H4 (cell line): ENCODE measurements around the gene TRIM31. TPM values are rescaled to one million over a fixed set of nuclear protein-coding genes. Genes with fewer than 3 reads are reported as not detected.

Experiments used
- DNase-seq: peaks from one replicate; pipeline ENCODE4 v3.0.0-alpha.2; 2015; ENCODE audit warnings: low spot score
- total RNA-seq: library from RNA; depleted of rRNA; stranded (reverse); fragments of >200 nt; shearing (Covaris generic); gene quantifications from 2 replicates; pipeline ENCODE4 v1.2.3, GENCODE V29; 2014

Gene TRIM31
- total RNA-seq, 1 experiment from 2014 or later = 0.12 TPM

DNA sequence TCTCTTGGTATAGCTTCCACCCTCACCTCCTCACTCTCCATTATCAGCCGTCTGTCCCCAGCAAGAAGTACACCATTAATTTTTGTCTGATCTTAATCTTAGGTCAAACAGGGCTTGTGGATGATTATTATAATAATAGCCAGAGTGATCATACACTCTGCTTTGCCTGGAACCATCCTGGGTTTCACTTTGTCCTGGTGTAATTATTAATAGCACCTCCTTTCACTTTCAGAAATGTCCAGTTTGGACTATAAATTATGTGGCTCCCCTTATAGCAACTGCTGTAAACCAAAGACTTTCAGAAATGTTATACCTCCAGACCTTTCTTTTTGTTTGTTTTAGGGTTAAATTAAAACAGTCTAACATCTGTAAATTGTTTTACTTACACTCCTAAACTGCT, 951 bp upstream of the TRIM31 start:
- no peak for DNase-seq

DNA sequence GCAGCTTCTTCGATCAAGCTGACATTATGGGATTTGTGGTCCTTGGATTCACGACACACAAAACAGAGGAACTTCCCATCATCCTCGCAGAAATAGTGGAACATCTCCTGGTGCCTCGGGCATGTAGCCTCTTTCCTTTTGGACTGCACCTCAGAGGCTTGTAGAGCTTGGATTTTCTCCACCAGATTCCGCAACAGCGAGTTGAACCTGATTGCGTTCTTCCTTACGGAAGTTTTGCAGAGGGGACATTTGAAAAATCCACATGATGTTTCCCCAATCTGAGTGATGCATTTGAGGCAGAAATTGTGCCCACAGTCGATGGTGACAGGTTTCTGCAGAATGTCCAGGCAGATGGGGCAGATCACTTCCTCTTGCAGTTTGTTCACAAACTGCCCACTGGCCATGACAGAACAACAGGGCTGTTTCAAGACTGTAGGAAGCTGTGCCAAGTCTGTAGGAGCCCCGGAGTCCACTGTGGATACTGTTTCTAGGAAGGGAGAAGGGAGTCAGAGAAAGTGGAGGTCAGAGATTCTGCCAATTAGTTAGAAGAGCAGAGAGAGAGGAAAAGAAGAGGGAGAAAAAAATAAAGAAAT, 392 bp downstream of the TRIM31 start:
- DNase-seq = no peak

DNA sequence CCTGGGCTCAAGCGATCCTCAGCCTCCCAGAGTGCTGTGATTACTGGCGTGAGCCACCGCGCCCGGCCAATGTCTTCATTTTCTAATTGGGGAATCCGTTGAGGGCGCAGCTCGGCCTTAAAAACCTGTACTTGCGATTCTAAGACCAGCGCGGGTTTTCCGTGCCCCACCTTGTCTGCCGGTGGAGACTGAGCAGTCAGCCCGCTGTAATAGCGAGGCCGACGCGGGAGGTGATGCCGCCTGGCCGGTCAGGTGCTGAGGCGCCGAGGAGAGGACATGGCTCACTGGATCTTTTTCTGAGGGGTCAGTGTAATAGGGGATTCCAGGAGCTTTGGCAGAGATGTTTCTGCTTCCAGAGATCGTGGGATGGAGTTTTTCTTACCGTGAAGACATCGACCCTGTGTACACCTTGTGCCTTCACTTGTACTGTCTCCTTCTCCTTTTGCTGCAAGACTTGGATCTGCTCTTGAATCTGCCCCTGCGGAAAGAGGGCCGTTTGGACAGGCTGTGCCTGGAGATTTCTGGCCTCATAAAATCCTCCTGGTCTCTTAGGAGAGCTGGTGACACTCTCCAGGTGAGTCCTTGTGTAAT, 1.5 kb downstream of the TRIM31 start:
- no peak for DNase-seq

DNA sequence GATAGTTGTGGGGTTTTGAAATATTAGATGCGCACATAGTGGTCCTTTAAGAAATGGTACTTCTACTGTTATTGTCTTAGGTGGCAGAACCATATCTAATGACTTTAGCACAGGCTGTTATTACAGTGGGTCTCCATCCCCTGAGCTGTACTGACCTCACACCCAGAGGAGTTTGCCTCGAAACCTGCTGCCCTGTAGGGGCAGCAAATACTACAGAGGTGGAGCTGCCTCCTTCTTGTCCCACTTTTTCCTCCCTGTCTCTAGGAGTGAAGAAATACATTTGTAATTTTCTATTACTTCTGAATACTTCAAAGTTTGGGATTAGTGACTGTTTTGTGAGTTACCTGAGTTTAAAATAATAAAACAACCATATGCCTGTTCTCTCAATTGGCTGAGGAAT, 8.2 kb downstream of the TRIM31 start:
- DNase-seq = no peak

DNA sequence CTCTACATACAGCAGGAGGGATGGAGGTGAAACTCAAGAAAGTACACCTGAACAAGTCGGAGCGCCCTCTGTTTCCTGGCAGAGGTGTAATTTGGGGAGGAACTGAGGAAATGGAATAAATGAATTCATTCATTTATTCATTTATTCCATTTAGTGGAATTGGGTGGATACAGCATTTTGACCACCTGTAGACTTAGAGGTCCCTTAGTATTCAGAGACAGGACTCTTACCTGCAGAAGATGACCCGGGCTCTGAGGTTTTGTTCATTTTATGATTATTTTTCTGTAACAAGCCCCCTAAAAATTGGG, 9.1 kb downstream of the TRIM31 start:
- DNase-seq = no peak

DNA sequence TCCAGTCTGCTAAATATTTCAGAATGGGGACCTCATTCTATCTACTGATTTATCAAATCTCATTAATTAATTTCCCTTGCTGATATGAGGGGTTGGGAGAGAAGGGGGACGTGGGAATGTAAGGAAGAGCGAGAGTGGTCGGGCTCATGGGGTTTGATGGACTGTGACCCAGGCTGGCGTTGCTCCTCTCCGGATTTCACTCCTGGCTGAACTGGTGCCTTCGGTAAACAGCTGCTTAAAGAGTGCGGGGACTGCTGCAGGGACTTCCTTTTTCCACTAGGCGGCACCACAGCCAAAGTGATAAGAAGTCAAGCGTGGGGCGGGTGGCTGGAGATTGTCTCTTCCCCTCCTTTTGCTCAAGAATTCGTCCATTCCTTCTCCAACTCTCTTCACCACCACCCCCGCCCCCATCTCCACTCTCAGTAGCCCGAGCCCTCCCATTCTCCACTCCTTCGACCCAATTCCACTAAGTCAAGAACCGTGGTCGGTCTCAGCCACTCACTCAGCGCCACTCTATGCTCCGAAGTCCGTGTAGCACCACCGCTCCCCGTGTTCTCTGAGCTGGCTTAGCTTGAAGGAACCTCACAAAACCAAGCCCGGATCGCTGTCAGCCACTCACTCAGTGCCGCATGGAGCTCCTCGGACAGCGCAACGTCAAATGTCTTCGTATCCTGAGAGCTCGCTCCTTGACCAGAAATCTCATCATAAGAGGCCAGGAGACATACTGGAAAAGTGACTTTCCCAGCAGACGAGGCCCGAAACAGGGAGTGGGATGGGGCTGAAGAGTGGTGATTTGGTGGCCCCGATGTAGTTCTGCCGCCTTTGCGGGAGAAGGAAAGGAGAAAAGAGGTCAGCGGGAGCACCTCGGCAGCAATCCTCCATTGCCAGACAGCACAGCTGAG, 9.7 kb downstream of the TRIM31 start:
- DNase-seq = peak; percentile 78

DNA sequence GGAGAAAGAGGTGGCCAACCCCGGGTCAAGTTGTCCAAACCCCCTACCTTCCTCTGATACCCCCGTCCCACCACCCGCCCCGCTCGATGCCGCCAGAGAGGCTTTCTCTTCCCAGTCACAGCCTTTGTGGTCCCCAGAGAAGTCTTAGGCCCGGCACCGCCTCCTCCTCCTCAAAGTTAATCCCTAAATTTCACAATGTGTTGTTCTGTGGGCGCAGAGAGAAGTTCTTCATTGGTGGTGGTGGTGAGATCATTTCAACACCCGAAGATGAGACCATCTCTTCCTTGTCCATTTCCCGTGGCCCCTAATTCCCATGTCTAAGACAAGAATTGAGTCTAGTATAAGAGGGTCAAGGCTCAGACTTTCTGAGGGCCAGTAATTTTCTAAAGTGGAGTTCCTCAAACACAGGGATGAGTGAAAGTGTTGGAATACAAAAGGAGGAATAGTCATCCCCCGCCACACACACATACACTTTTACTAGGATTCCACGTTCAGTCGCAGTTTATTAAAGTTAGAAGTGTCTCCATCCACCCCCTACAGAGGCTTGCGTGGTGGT, 10.4 kb downstream of the TRIM31 start:
- peak; percentile 27 for DNase-seq

DNA sequence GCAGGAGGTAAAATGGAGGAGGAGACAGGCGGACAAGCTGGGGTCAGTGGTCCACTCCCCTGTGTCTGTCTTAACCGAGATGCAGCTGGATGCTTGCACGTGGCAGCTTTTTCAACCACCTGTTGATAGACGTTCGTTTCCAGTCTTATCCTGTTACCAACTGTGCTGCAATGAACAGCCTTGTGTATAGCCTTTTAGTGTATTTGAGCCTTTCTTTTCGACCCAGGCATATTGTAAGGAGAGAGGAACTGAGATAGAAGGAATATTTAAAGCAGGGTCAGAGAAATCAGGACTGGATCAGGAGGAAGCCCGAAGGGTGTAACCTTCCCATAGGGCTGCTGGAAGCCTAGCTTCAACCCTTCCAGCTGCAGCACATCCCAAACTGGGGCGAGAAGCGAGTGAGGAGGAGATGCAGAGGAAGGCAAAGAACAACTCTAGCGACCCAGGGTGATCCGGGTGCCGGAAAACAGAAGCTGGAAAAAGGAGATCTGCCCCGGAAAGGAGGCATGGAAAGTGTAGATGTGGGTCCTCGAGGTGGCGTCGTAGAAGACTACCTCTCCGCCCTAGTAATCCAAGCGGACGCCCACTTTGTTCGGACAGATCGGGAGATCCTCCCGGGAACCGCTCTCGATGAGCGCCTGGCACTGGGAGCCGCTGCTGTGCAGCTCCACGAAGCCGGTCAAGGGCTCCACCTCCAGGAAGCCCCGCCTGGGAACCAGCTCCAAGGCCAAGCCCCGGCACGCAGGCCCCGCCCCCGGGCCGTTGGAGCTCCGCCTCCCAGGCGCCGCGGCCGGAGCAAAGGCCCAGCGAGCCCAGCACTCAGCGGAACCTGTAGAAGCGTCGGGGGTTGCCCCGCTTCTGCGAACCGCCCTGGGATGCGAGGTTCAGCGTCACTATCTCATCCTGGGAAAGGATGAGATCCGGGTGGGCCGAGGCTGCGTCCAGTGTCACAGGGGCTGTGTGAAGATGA, 11.2 kb downstream of the TRIM31 start:
- peak; percentile 78 for DNase-seq

DNA sequence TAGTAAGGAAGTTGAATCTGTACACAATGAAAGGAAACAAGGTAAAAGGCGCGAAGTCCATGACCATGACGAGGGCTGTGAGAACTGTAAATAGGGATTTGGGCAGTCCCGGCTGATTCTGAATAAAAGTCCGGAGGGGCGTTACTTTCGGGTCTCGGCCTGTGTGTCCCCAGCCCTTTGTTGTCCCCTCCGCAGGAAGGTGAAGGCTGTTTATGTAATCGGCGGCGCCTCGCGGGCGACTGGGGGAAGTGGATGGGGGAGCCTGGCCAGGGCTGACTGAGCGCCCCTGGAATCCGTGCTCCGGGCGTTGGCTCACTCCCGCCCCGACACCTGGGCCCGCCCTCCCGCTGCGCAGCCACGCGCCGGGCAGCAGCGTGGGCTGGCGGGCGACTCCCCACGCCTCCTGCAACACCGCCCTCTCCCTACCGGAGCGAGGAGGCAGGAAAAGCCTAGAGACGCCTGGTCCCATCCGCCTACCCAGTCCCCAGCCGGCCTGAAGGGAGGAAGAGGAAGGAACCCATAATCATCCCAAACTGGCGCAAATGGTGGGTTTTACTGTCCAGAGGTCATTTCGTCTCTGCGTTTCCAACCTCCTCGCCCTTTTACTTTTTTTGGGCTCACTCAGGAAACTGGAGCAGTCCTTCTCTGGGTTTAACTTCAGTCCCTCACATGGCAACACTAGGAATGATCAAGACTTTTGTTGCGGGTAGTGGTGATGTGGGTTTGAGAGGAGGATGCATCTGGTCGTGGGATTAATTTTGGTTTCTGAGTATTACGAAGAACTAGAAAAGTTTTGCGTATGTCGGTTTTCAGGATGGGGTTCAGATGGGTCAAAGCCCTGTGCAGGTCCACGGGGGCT, 12.1 kb downstream of the TRIM31 start:
- no peak for DNase-seq

DNA sequence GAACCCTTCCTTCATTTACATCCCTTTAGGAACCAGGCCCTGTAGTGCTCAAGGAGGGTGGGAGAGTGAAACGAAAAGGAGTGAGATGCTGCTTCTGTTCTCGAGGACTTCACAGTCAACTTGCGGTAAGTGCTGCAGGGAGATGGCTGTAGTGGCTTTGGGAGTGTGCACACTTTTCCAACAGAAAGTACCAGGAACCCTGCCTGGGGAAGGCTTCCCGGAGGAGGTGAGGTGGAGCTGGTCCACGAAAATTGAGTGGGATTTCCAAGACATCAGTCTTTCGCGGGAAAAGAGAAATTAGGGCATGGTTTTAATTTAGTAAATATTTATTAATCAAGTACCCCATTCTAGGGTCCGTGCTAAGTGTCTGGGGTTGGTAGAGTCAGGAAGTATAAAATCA, 12.7 kb downstream of the TRIM31 start:
- DNase-seq = no peak

DNA sequence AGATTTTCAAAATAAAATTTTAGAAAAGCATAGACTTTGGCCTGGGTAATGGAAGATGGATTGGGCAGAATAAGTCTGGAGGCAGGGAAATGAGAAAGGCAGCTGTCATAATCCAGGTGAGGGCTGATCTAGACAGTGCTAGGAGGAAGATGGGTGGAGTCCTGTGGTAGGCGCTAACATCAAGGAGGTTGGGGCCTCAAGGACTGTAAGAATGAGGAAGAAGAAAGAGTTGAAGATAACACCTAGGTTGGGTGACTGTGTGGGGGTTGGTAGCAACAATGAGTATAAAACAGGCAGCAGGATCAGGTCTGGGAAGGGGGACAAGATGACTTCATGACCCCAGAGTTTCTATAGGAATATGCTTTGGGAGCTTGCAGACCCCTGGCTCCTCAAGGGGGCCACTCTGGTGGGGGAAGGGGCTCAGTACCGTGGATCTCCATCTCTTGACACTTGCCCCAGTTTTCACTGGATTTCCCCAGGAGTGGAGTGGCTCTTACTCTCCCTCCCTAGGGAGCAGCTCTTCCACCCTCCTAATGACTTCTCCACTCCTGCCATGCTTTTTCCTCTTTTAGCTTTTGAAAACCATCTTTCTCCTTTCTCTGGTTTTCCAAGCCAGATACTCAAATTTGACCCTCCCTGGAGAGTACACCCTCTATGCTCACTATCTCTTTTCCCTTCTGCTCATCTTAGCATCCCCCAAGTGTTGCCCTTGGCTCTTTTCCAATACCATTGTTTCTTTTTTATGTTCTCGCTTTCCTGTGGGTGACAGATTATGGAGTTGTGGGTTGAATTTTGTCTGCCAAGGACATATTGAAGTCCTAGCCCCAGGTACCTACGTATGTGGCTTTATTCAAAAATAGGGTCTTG, 14.8 kb downstream of the TRIM31 start:
- no peak for DNase-seq

DNA sequence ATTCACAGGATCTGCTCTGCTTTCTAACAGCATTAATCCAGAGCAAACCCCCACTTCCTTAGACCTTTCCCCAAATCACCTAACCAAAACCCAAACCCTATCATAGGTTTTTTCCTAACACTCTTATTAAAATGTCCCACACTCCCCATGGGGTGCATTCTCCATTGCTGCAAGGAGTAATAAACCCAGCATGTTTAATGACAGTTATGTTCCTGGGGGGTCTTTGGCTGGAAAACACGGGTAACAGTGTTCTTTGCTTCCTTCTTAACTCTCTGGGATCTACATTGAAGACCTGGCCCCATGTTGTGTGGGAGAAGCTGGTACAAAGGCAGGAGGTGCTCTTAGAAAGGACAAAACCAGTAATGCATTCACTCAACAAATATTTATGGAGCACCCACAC, 16.1 kb downstream of the TRIM31 start:
- DNase-seq = no peak

DNA sequence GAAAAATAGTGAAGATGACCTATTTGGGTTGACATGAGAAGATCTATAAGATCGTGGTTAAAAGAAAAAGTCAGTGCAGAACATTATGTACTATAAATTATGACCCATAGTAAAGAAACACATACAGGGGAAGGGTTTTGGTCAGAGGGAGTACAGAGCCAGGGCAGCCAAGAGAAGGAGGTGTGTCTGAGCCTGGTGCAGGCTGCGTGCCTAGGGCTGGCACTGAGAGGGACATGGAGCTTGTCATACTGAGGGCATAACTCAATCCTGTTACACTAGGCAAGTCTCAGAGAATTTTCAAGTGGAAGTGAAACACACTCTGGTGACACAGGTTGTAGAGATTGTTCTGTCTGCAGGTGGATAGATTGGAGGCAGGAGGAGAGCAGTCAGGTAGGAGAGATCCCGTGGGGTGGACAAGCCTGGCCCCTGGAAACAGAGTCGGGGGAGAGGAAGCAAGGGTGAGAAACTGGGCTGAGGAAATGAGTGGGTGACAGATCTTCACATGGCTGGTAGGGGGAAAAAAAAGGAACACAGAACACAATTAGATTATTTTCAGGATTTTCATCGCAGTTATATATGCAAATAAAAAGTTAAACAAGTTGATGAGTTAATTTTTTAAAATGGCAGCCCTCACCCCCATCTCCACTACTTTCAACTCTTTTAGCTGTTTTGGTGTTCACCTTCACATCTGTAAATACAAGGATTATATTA, 18.8 kb downstream of the TRIM31 start:
- DNase-seq = no peak

DNA sequence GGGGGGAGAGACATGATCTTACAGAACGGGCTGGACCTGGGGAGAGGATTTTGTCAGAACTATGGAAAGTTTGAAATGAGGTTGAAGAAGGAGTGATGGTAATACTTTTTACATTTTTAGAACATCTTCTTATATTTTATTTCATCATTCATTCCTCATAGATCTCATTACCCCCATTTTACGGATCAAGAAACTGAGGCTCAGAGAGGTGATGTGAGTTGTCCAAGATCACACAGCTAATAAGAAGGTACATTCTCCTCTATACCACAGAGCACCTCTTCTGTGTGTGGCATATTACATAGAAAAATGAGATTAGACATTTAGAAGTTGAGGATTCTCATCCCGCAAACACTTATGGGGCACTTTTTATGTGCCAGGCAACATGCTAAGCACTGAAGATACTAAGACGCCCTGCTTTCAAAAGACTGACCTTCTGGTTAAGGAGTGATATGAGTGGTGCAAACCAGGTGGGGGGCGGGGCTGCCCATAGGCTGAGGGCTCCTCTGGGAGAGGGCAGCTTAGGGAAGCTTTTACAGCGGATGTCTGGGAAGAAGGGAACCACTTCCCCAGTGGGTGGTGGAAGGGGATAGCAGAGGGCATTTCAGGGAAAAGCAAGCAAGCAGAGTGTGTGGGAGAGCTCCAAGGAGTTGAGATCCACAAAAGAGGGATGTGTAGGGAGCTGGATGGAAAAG, 19.9 kb downstream of the TRIM31 start:
- DNase-seq = no peak

DNA sequence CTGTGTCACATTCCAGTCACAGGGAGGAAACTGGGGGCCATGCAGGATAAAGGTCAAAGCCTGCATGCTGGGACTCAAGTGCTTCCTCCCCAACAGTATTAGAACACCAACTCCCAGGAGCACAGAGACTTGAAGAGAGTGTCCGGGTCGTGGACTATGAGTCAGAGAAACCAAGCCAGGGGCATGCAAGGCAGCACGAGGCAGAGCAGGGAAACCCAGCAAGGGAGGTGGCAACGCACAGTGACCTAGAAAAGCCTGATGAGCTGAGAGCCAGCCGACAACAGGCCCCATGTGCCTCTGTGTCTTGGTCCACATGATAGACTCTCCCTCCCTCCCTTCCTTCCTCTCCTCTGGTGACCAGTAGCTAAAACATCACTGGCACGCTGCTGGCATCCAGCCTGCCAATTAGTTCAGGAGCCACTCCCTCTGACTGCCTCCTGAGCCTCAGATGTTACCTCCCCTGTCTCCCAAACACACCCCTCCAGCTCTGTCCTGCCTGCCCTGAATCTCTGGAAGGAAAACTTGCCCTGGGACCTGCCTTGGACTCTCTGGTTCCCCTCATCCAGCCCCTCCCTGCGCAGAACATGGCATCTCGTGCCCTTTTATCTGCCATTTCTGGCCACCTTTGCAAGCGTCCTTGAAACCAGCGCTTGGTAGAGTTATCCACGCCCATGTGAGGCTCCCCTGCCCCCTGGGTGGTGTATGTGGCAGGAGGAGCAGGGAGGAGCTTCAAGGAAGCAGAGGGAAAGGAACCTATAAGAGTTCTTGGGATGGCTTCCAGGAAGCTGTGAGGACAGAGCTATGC, 21.1 kb downstream of the TRIM31 start:
- DNase-seq = peak; percentile 88

DNA sequence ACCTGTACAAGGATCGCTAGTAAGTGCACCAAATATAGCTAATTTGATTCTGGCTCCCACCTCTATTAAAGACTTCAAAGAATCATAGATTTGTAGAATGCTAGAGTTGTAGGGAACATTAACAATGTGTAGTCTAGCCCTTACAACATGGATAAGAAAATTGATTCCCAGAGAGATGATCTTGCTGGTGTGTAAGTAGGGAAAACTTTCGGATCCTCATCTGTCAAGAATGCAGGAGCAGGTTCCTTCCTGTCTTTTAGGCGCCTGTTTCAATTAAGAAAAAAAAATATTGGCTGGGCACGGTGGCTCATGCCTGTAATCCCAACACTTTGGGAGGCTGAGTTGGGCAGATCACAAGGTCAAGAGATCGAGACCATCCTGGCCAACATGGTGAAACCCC, 25.0 kb downstream of the TRIM31 start:
- DNase-seq = no peak

DNA sequence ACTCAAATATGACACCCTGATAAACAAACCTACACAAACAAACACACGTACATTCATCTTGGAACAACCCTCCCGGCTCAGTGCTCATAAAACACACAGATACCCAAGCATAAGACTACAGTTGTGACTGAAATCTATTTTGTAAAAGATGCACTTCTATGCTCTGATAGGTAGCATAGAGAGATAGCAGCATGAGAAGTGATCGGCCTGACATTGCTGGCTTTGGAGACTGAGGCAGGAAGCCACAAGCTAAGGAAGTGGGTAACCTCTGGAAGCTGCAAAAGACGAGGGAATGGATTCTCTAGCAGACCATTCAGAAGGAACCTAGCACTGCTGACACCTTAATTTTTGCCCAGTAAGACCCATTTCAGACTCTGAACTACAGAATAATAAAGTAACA, 35.7 kb downstream of the TRIM31 start:
- no peak for DNase-seq
